ENCODE data around the gene ZDHHC11B. TPM values are rescaled to one million over a fixed set of nuclear protein-coding genes. Genes with fewer than 3 reads are reported as not detected.
"Not testable (repeated sequence)": the region's sequence is repeated elsewhere in the genome, so short reads cannot be mapped to it uniquely, and the experiment has no call there.

The ZDHHC11B gene
- polyA plus RNA-seq, 1 donor from 2014 or later, result 9.9 TPM

- H4K20me1 ChIP-seq (ENCODE audit: insufficient read depth); H3K9ac ChIP-seq (ENCODE audit: low read length); H3K27me3 ChIP-seq (ENCODE audit: insufficient read depth, low read depth, low read length); H3K9me2 ChIP-seq (ENCODE audit: insufficient read depth, low read length); H3K4me2 ChIP-seq (ENCODE audit: low read length); H3K27ac ChIP-seq (ENCODE audit: low read length); H3K36me3 ChIP-seq (ENCODE audit: insufficient read depth, low read length); H3K79me2 ChIP-seq (replicated peaks; ENCODE audit: insufficient read depth, low read length); H3K4me3 ChIP-seq (ENCODE audit: low read length); H3F3A ChIP-seq (ENCODE audit: insufficient read depth, low read length, poor library complexity, severe bottlenecking); H3K9me3 ChIP-seq (ENCODE audit: low read length); H2AFZ ChIP-seq (ENCODE audit: low read depth, low read length): not testable (repeated sequence)
Observed at GRCh38 chr5:774304-774703, 10.2 kb downstream of the ZDHHC11B start.

GRCh38 chr5:773517-774264 lies 10.8 kb downstream of the ZDHHC11B start:
- H3K79me2 ChIP-seq (replicated peaks; ENCODE audit: insufficient read depth, low read length), result no peaks in the 10 kb centered on the region
- H4K20me1 ChIP-seq (ENCODE audit: insufficient read depth), result no peaks in the 10 kb centered on the region
- H3K27me3 ChIP-seq (ENCODE audit: insufficient read depth, low read depth, low read length), result no peaks in the 10 kb centered on the region
- no peak overlapping the region for H3K4me3 ChIP-seq (ENCODE audit: low read length)
- no peak for TF ChIP-seq POLR2AphosphoS5 (IDR thresholded peaks at IDR 0.05)
- TF ChIP-seq RAD21 (conservative IDR thresholded peaks at IDR 0.05), result no peak
- no peak for TF ChIP-seq EZH2 (IDR thresholded peaks at IDR 0.05; ENCODE audit: borderline replicate concordance, insufficient read depth, low read length, poor library complexity, severe bottlenecking)
- TF ChIP-seq MXI1 (conservative IDR thresholded peaks at IDR 0.05; ENCODE audit: poor library complexity, severe bottlenecking), result no peak
- no peak for TF ChIP-seq EP300 (conservative IDR thresholded peaks at IDR 0.05; ENCODE audit: poor library complexity, severe bottlenecking)
- TF ChIP-seq SMC3 (conservative IDR thresholded peaks at IDR 0.05; ENCODE audit: poor library complexity), result no peak
- no peak for TF ChIP-seq TAF1 (IDR thresholded peaks at IDR 0.05; ENCODE audit: low read depth)
- no peak for TF ChIP-seq CTCF (IDR thresholded peaks at IDR 0.05; ENCODE audit: poor library complexity, severe bottlenecking)
- no peak for TF ChIP-seq REST (IDR thresholded peaks at IDR 0.05; ENCODE audit: borderline replicate concordance)
- no peaks in the 10 kb centered on the region for H3F3A ChIP-seq (ENCODE audit: insufficient read depth, low read length, poor library complexity, severe bottlenecking)
- no peaks in the 10 kb centered on the region for H3K9me3 ChIP-seq (ENCODE audit: low read length)
- no peaks in the 10 kb centered on the region for H3K9me2 ChIP-seq (ENCODE audit: insufficient read depth, low read length)
- H3K27ac ChIP-seq (ENCODE audit: low read length), result no peak overlapping the region
- H2AFZ ChIP-seq (ENCODE audit: low read depth, low read length), result no peak overlapping the region
- H3K9ac ChIP-seq (ENCODE audit: low read length), result no peak overlapping the region
- no peak overlapping the region for H3K4me2 ChIP-seq (ENCODE audit: low read length)
- H3K36me3 ChIP-seq (ENCODE audit: insufficient read depth, low read length), result no peaks in the 10 kb centered on the region

- not testable (repeated sequence) for H3K9me2 ChIP-seq (ENCODE audit: insufficient read depth, low read length); H3K27ac ChIP-seq (ENCODE audit: low read length)
Observed at GRCh38 chr5:772931-773330, 11.6 kb downstream of the ZDHHC11B start.

GRCh38 chr5:772547-772890 lies 12.0 kb downstream of the ZDHHC11B start:
- H3K9me2 ChIP-seq (ENCODE audit: insufficient read depth, low read length); H3K9me3 ChIP-seq (ENCODE audit: low read length); H3K4me2 ChIP-seq (ENCODE audit: low read length); H2AFZ ChIP-seq (ENCODE audit: low read depth, low read length); H3F3A ChIP-seq (ENCODE audit: insufficient read depth, low read length, poor library complexity, severe bottlenecking); H3K27me3 ChIP-seq (ENCODE audit: insufficient read depth, low read depth, low read length); H3K4me3 ChIP-seq (ENCODE audit: low read length); H4K20me1 ChIP-seq (ENCODE audit: insufficient read depth); H3K27ac ChIP-seq (ENCODE audit: low read length); H3K36me3 ChIP-seq (ENCODE audit: insufficient read depth, low read length); H3K79me2 ChIP-seq (replicated peaks; ENCODE audit: insufficient read depth, low read length); H3K9ac ChIP-seq (ENCODE audit: low read length): not testable (repeated sequence)

More at GRCh38 chr5:772931-773330, 11.6 kb downstream of the ZDHHC11B start:
- not testable (repeated sequence) for H3K9me3 ChIP-seq (ENCODE audit: low read length); H3K4me2 ChIP-seq (ENCODE audit: low read length); H3K36me3 ChIP-seq (ENCODE audit: insufficient read depth, low read length); H3K27me3 ChIP-seq (ENCODE audit: insufficient read depth, low read depth, low read length); H3F3A ChIP-seq (ENCODE audit: insufficient read depth, low read length, poor library complexity, severe bottlenecking); H2AFZ ChIP-seq (ENCODE audit: low read depth, low read length); H4K20me1 ChIP-seq (ENCODE audit: insufficient read depth); H3K9ac ChIP-seq (ENCODE audit: low read length); H3K79me2 ChIP-seq (replicated peaks; ENCODE audit: insufficient read depth, low read length); H3K4me3 ChIP-seq (ENCODE audit: low read length)

GRCh38 chr5:771841-772546 lies 12.5 kb downstream of the ZDHHC11B start:
- not testable (repeated sequence) for H3K27me3 ChIP-seq (ENCODE audit: insufficient read depth, low read depth, low read length); H3K27ac ChIP-seq (ENCODE audit: low read length); H2AFZ ChIP-seq (ENCODE audit: low read depth, low read length); H4K20me1 ChIP-seq (ENCODE audit: insufficient read depth); H3K9ac ChIP-seq (ENCODE audit: low read length); H3F3A ChIP-seq (ENCODE audit: insufficient read depth, low read length, poor library complexity, severe bottlenecking); H3K4me2 ChIP-seq (ENCODE audit: low read length); H3K9me2 ChIP-seq (ENCODE audit: insufficient read depth, low read length); H3K4me3 ChIP-seq (ENCODE audit: low read length); H3K36me3 ChIP-seq (ENCODE audit: insufficient read depth, low read length); H3K9me3 ChIP-seq (ENCODE audit: low read length); H3K79me2 ChIP-seq (replicated peaks; ENCODE audit: insufficient read depth, low read length)
